GM12875 (cell line): Measurements from ENCODE around the gene CDC25A.

Experiments
- H3K4me3 ChIP-seq: one replicate; pipeline ENCODE4 v1.5.1; 2011; ENCODE audit warnings: low read depth, low read length, control low read depth
- TF ChIP-seq, protein P1 (sequence below): IDR thresholded peaks from 2 replicates; pipeline ENCODE4 v1.5.1; 2011; ENCODE audit warnings: low read depth, mild to moderate bottlenecking, control low read depth, inconsistent platforms, low read length, moderate library complexity, borderline replicate concordance; ENCODE audit not compliant: insufficient read depth

Gene CDC25A

DNA sequence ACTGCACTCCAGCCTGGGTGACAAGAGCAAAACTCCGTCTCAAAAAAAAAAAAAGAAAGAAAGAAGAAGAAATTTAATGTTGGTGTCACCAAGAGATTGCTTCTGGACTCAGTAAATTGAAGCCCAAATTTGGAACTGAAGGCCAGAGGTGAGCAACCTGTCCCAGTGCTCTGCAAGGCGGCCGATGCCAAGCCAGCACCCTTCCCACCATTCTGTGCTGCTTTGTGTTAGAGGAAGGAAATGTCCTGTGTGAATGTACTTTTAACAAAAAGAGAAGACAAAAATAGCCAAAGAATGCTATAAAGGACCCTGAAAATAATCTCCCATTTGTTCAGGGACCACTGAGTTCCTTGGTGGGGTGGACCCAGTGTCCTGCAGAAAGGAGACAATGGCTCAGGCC lies 44.6 kb downstream of the CDC25A start:
- TF ChIP-seq, protein P1, sequence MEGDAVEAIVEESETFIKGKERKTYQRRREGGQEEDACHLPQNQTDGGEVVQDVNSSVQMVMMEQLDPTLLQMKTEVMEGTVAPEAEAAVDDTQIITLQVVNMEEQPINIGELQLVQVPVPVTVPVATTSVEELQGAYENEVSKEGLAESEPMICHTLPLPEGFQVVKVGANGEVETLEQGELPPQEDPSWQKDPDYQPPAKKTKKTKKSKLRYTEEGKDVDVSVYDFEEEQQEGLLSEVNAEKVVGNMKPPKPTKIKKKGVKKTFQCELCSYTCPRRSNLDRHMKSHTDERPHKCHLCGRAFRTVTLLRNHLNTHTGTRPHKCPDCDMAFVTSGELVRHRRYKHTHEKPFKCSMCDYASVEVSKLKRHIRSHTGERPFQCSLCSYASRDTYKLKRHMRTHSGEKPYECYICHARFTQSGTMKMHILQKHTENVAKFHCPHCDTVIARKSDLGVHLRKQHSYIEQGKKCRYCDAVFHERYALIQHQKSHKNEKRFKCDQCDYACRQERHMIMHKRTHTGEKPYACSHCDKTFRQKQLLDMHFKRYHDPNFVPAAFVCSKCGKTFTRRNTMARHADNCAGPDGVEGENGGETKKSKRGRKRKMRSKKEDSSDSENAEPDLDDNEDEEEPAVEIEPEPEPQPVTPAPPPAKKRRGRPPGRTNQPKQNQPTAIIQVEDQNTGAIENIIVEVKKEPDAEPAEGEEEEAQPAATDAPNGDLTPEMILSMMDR = no peak
- no peak overlapping the region for H3K4me3 ChIP-seq

GRCh38 chr3:48142316-48142870 lies 45.8 kb downstream of the CDC25A start:
- TF ChIP-seq, protein P1 = no peak
- H3K4me3 ChIP-seq = no peak overlapping the region

GRCh38 chr3:48141604-48142137 lies 46.5 kb downstream of the CDC25A start:
- no peak overlapping the region for H3K4me3 ChIP-seq
- TF ChIP-seq, protein P1 = no peak

DNA sequence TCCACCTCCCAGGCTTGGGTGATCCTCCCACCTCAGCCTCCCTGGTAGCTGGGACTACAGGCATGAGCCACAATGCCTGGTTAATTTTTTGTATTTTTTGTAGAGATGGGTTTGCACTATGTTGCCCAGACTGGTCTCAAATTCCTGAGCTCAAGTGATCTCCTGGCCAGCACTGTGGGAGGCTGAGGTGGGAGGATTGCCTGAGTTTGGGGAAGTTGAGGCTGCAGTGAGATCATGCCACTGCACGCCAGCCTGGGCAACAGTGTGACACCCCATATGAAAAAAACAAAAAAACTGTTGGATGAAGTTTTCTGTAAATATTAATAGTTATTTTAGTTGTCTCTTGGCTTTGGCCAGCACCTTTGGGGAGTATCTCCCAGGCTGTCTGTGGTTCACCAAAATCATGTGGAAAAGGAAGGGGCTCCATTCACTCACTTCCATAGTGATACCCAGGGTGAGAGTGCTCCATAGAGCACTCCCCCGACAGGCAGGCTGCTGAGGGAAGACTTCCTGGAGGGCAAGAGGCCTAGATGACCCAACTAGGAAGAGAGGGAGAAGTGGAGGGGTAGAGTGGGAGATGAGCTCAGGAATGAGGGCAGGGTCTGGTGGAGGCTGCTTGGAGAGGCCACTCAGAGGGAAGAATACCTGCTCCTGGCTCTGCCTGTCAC lies 47.1 kb downstream of the CDC25A start:
- no peak overlapping the region for H3K4me3 ChIP-seq
- TF ChIP-seq, protein P1 = no peak

- TF ChIP-seq, protein P1 = no peak
- H3K4me3 ChIP-seq = no peak overlapping the region
Observed at GRCh38 chr3:48140336-48140757, 47.9 kb downstream of the CDC25A start.

GRCh38 chr3:48137425-48137999 lies 50.7 kb downstream of the CDC25A start:
- H3K4me3 ChIP-seq = no peak overlapping the region
- TF ChIP-seq, protein P1 = no peak
